GM12878 (cell line): Measurements from ENCODE around the gene SELENOH. TPM values are rescaled to one million over a fixed set of nuclear protein-coding genes. Genes with fewer than 3 reads are reported as not detected.
A peak's percentile ranks its signal among the peaks of the same experiment; 100 is the strongest.

Experiments used
- BHLHE40 ChIP-seq, 2 experiments: fragments of 450-650 bp in 1 of 2; IDR thresholded peaks; 2 replicates each; pipeline ENCODE4 v1.6.1; 2011 to 2017; ENCODE audit warnings: low read depth in 2 of 2, borderline replicate concordance in 1 of 2, improper control_type of control experiment in 1 of 2, low read length in 1 of 2, mild to moderate bottlenecking in 1 of 2
- DPF2 ChIP-seq: fragments of 450-650 bp; IDR thresholded peaks from 2 replicates; pipeline ENCODE4 v1.6.1; 2017; ENCODE audit warnings: mild to moderate bottlenecking
- FOXK2 ChIP-seq: fragments of 450-650 bp; IDR thresholded peaks from 2 replicates; pipeline ENCODE4 v1.6.1; 2017; ENCODE audit warnings: mild to moderate bottlenecking, moderate library complexity
- GABPA ChIP-seq: IDR thresholded peaks from 2 replicates; pipeline ENCODE4 v1.6.1; 2014; ENCODE audit warnings: antibody characterized with exemption, low read depth, mild to moderate bottlenecking, inconsistent platforms
- LARP7 ChIP-seq: fragments of 450-650 bp; IDR thresholded peaks from 2 replicates; pipeline ENCODE4 v1.6.1; 2017; ENCODE audit warnings: mild to moderate bottlenecking
- MTA2 ChIP-seq: fragments of 450-650 bp; IDR thresholded peaks from 2 replicates; pipeline ENCODE4 v1.6.1; 2016; ENCODE audit warnings: low read depth, mild to moderate bottlenecking, moderate library complexity
- MXI1 ChIP-seq: fragments of 150-350 bp; IDR thresholded peaks from 2 replicates; pipeline ENCODE4 v1.6.1; 2011; ENCODE audit warnings: low read depth, mild to moderate bottlenecking, inconsistent platforms, low read length, improper control_type of control experiment
- NBN ChIP-seq: fragments of 450-650 bp; IDR thresholded peaks from 2 replicates; pipeline ENCODE4 v1.6.1; 2016
- NR2F1 ChIP-seq: fragments of 450-650 bp; conservative IDR thresholded peaks from 2 replicates; pipeline ENCODE4 v1.6.1; 2017; ENCODE audit warnings: mild to moderate bottlenecking
- PAX8 ChIP-seq: fragments of 450-650 bp; IDR thresholded peaks from 2 replicates; pipeline ENCODE4 v1.6.1; 2017; ENCODE audit warnings: mild to moderate bottlenecking, moderate library complexity
- PKNOX1 ChIP-seq: fragments of 450-650 bp; IDR thresholded peaks from 2 replicates; pipeline ENCODE4 v1.6.1; 2016; ENCODE audit warnings: mild to moderate bottlenecking
- POLR2AphosphoS5 ChIP-seq: IDR thresholded peaks from 2 replicates; pipeline ENCODE4 v1.6.1; 2011; ENCODE audit warnings: mild to moderate bottlenecking, low read length, inconsistent platforms
- SMAD1 ChIP-seq: fragments of 450-650 bp; IDR thresholded peaks from 2 replicates; pipeline ENCODE4 v1.6.1; 2018; ENCODE audit warnings: mild to moderate bottlenecking, low read depth; ENCODE audit not compliant: partially characterized antibody
- SP1 ChIP-seq: IDR thresholded peaks from one replicate; pipeline ENCODE4 v1.6.1; 2011; ENCODE audit warnings: low read depth, low read length
- SRF ChIP-seq, 2 experiments: IDR thresholded peaks; 2 replicates each; pipeline ENCODE4 v1.6.1; 2011; ENCODE audit warnings: low read depth in 2 of 2, low read length in 2 of 2, mild to moderate bottlenecking in 1 of 2, moderate library complexity in 1 of 2
- TBL1XR1 ChIP-seq: IDR thresholded peaks from 2 replicates; pipeline ENCODE4 v1.6.1; 2012; ENCODE audit warnings: low read depth, low read length, improper control_type of control experiment
- ZNF207 ChIP-seq: fragments of 450-650 bp; IDR thresholded peaks from 2 replicates; pipeline ENCODE4 v1.6.1; 2014; ENCODE audit warnings: antibody characterized with exemption, mild to moderate bottlenecking, borderline replicate concordance
- ZNF274 ChIP-seq: IDR thresholded peaks from one replicate; pipeline ENCODE4 v1.8.0; 2011; ENCODE audit not compliant: insufficient read length, insufficient read depth
- ZNF622 ChIP-seq: fragments of 450-650 bp; IDR thresholded peaks from 2 replicates; pipeline ENCODE4 v1.6.1; 2017; ENCODE audit warnings: mild to moderate bottlenecking, inconsistent platforms
- ZZZ3 ChIP-seq: IDR thresholded peaks from 2 replicates; pipeline ENCODE4 v1.6.1; 2011; ENCODE audit warnings: low read depth; ENCODE audit not compliant: control insufficient read depth, insufficient read length
- polyA plus RNA-seq, 11 experiments: library from polyadenylated mRNA; depleted of rRNA in 4 of 11; unstranded in 6 of 11; stranded (reverse) in 5 of 11; fragments of >200 nt; fragmentation: Nextera tagmentation in 4 of 11; fragmentation: Illumina TruSeq in 1 of 11; extraction: Ambion mirVana in 4 of 11; extraction: Trizol in 1 of 11; gene quantifications; 1 replicate in 1 of 11; 2 replicates in 10 of 11; pipeline versions ENCODE4 v1.2.1 to v1.2.3, GENCODE V29; 2011 to 2016; ENCODE audit warnings: inconsistent platforms in 2 of 11, missing spikeins in 2 of 11, low read depth in 1 of 11
- total RNA-seq, 4 experiments: library from RNA; depleted of rRNA in 3 of 4; stranded (reverse); fragments of >200 nt in 3 of 4; fragmentation: Illumina TruSeq in 1 of 4; extraction: Trizol in 1 of 4; gene quantifications; 2 replicates each; pipeline versions ENCODE4 v1.2.1 to v1.2.3, GENCODE V29; 2013 to 2021
- TF ChIP-seq, protein P1 (sequence below): fragments of 450-650 bp; IDR thresholded peaks from 2 replicates; pipeline ENCODE4 v1.6.1; 2017; ENCODE audit warnings: antibody characterized with exemption, mild to moderate bottlenecking, moderate library complexity
- TF ChIP-seq, protein P2 (sequence below): fragments of 450-650 bp; IDR thresholded peaks from 2 replicates; pipeline ENCODE4 v1.6.1; 2018; ENCODE audit warnings: mild to moderate bottlenecking, low read depth, moderate library complexity; ENCODE audit not compliant: partially characterized antibody

The SELENOH gene
- total and polyA plus RNA-seq, 10 of the 15 experiments (the other 5 are each of a cell fraction or from before 2014, with no cell fraction given), result 20.3 to 458 (median 200) TPM

GRCh38 chr11:57712256-57713150 lies 28.8 kb upstream of the SELENOH start, which contains the start of gene TMX2 (continued):
- TF ChIP-seq, protein P1, sequence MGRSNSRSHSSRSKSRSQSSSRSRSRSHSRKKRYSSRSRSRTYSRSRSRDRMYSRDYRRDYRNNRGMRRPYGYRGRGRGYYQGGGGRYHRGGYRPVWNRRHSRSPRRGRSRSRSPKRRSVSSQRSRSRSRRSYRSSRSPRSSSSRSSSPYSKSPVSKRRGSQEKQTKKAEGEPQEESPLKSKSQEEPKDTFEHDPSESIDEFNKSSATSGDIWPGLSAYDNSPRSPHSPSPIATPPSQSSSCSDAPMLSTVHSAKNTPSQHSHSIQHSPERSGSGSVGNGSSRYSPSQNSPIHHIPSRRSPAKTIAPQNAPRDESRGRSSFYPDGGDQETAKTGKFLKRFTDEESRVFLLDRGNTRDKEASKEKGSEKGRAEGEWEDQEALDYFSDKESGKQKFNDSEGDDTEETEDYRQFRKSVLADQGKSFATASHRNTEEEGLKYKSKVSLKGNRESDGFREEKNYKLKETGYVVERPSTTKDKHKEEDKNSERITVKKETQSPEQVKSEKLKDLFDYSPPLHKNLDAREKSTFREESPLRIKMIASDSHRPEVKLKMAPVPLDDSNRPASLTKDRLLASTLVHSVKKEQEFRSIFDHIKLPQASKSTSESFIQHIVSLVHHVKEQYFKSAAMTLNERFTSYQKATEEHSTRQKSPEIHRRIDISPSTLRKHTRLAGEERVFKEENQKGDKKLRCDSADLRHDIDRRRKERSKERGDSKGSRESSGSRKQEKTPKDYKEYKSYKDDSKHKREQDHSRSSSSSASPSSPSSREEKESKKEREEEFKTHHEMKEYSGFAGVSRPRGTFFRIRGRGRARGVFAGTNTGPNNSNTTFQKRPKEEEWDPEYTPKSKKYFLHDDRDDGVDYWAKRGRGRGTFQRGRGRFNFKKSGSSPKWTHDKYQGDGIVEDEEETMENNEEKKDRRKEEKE, result no peak
- TF ChIP-seq NBN (peak; percentile 67), SRF (IDR thresholded peaks at IDR 0.05; ENCODE audit: low read depth in 2 of 2, low read length in 2 of 2) (peak; percentile 64 to 93), DPF2 (peak; percentile 12; the same call in 1 of the 2 replicates), PKNOX1 (peak; percentile 99), PAX8 (no peak), ZNF207 (0 out of 2 replicates have a peak, but pooled peaks have one; percentile 33), MXI1 (no peak; the same call in 1 of the 2 replicates), NR2F1 (0 out of 2 replicates have a peak, but pooled peaks have one; percentile 13), BHLHE40 (IDR thresholded peaks at IDR 0.05; ENCODE audit: borderline replicate concordance in 1 of 2, low read depth in 2 of 2, low read length in 1 of 2) (0 out of 4 replicates have a peak, but pooled peaks of 1 of the 2 experiments have one; percentile 26), ZNF622 (no peak), SP1 (peak; percentile 89), GABPA (peak; percentile 99), TBL1XR1 (0 out of 2 replicates have a peak, but pooled peaks have one; percentile 30), ZNF274 (no peak), POLR2AphosphoS5 (peak; percentile 86), LARP7 (peak; percentile 77), FOXK2 (peak; percentile 64; the same call in 1 of the 2 replicates), ZZZ3 (no peak), SMAD1 (peak; percentile 69), MTA2 (peak; percentile 91)
- TF ChIP-seq, protein P2, sequence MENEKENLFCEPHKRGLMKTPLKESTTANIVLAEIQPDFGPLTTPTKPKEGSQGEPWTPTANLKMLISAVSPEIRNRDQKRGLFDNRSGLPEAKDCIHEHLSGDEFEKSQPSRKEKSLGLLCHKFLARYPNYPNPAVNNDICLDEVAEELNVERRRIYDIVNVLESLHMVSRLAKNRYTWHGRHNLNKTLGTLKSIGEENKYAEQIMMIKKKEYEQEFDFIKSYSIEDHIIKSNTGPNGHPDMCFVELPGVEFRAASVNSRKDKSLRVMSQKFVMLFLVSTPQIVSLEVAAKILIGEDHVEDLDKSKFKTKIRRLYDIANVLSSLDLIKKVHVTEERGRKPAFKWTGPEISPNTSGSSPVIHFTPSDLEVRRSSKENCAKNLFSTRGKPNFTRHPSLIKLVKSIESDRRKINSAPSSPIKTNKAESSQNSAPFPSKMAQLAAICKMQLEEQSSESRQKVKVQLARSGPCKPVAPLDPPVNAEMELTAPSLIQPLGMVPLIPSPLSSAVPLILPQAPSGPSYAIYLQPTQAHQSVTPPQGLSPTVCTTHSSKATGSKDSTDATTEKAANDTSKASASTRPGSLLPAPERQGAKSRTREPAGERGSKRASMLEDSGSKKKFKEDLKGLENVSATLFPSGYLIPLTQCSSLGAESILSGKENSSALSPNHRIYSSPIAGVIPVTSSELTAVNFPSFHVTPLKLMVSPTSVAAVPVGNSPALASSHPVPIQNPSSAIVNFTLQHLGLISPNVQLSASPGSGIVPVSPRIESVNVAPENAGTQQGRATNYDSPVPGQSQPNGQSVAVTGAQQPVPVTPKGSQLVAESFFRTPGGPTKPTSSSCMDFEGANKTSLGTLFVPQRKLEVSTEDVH, result peak; percentile 93
